Activated T-cell treated with anti-CD3 and anti-CD28 coated beads, Interleukin-2, amount 50 U/mL, for 72 hours (primary cell): ENCODE measurements around the gene FUT2. TPM values are rescaled to one million over a fixed set of nuclear protein-coding genes. Genes with fewer than 3 reads are reported as not detected.
"Not testable (repeated sequence)": the region's sequence is repeated elsewhere in the genome, so short reads cannot be mapped to it uniquely, and the experiment has no call there.

Source experiments
- ATAC-seq, 2 donors: fragments of 150-1000 bp; cut with Tn5 transposase; replicated peaks in 1 of 2; 2 replicates each; pipeline ENCODE4 v1.10.0; 2021; ENCODE audit warnings: moderate library complexity in 2 of 2, mild to moderate bottlenecking in 1 of 2
- DNase-seq, 2 donors: peaks; one replicate each; pipeline ENCODE4 v3.0.0; 2021 to 2022; ENCODE audit warnings: mixed read lengths in 1 of 2
- H3K27ac Mint-ChIP-seq: one replicate; pipeline ENCODE4 v1.8.0; 2022; ENCODE audit warnings: mild to moderate bottlenecking, moderate library complexity, mixed read lengths
- H3K27me3 Mint-ChIP-seq: one replicate; pipeline ENCODE4 v1.8.0; 2022; ENCODE audit warnings: low read depth, mixed read lengths
- H3K36me3 Mint-ChIP-seq, 2 donors: one replicate each; pipeline ENCODE4 v1.8.0; 2022; ENCODE audit warnings: mixed read lengths in 2 of 2, mild to moderate bottlenecking in 1 of 2; ENCODE audit not compliant: insufficient read depth in 2 of 2
- H3K4me1 Mint-ChIP-seq: one replicate; pipeline ENCODE4 v1.8.0; 2022; ENCODE audit warnings: low read depth, mixed read lengths
- H3K4me3 Mint-ChIP-seq, 2 donors: one replicate each; pipeline ENCODE4 v1.8.0; 2022; ENCODE audit warnings: mild to moderate bottlenecking in 2 of 2, mixed read lengths in 2 of 2, moderate library complexity in 2 of 2
- H3K9me3 Mint-ChIP-seq, 2 donors: one replicate each; pipeline ENCODE4 v1.8.0; 2022; ENCODE audit warnings: mixed read lengths in 2 of 2
- total RNA-seq, 2 donors: library from RNA; stranded (reverse); gene quantifications; one replicate each; pipeline ENCODE4 v1.2.3, GENCODE V29; 2022

FUT2 gene
- total RNA-seq, 2 donors from 2014 or later, result not detected

DNA sequence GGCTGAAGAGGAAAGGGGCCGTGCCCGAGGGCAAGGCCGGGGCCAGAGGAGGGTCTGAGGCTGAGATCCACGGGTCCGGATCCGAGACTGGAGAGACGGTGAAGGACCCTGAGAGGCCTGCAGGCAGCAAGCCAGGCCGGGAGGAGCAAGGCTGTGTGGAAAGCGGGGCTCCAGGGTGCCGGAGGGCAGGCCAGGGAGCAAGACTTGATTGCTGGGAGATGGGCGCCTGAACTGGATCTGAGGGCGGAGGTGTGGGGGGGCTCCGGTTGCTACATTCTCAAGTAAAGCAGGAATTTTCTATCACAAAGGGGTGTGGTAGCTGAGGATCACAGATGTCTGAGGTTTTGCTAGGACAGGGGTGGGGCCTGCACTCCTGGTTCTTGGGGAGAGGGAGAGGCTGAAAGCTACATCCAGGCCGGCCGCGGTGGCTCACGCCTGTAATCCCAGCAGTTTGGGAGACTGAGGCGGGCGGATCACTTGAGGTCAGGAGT lies 20.0 kb downstream of the FUT2 start:
- no peak for DNase-seq
- Mint-ChIP-seq H3K27ac (no peak overlapping the region), H3K27me3 (no peaks in the 10 kb centered on the region), H3K4me3 (peak overlapping the region in 1 of 2 donors; percentile 92), H3K36me3 (peaks cover 4 to 8% of the 10 kb centered on the region in 2 donors), H3K9me3 (peaks cover 0 to 1% of the 10 kb centered on the region in 2 donors), H3K4me1 (peaks cover 22% of the 10 kb centered on the region)
- no peak for ATAC-seq

GRCh38 chr19:48716562-48717291 lies 21.0 kb downstream of the FUT2 start:
- no peak overlapping the region for H3K4me3 Mint-ChIP-seq
- peaks cover 2 to 4% of the 10 kb centered on the region in 2 donors for H3K36me3 Mint-ChIP-seq

DNA sequence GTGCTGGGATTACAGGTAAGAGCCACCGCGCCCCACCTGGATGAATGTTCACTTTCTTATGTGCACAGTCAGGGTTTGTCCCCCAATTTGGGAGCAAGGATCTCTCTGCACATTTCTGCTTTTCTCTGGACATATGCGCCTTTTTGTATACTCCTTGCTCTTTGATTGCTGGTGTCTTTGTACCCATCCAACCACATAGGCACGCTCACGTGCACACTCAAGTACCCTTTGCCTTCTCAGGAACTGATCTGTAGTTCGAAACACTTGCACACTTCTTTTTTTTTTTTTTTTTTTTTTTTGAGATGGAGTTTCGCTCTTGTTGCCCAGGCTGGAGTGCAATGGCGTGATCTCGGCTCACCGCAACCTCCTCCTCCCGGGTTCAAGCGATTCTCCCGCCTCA lies 22.3 kb downstream of the FUT2 start:
- not testable (repeated sequence) for H3K36me3 Mint-ChIP-seq, H3K27ac Mint-ChIP-seq, H3K4me3 Mint-ChIP-seq, H3K27me3 Mint-ChIP-seq, ATAC-seq, DNase-seq, H3K9me3 Mint-ChIP-seq
- H3K4me1 Mint-ChIP-seq, result peaks cover 27% of the 10 kb centered on the region

More at GRCh38 chr19:48716562-48717291, 21.0 kb downstream of the FUT2 start:
- H3K27me3 Mint-ChIP-seq, result no peaks in the 10 kb centered on the region
- DNase-seq (no peak), ATAC-seq (no peak)
- peaks cover 30% of the 10 kb centered on the region for H3K4me1 Mint-ChIP-seq
- no peaks in the 10 kb centered on the region for H3K9me3 Mint-ChIP-seq
- no peak overlapping the region for H3K27ac Mint-ChIP-seq

- DNase-seq, result no peak
- Mint-ChIP-seq H3K4me3 (peak overlapping the region in 1 of 2 donors; percentile 52), H3K36me3 (no peaks in the 10 kb centered on the region), H3K27ac (no peak overlapping the region), H3K4me1 (peaks cover 24% of the 10 kb centered on the region), H3K27me3 (no peaks in the 10 kb centered on the region), H3K9me3 (no peaks in the 10 kb centered on the region)
- no peak for ATAC-seq
These were observed 23.0 kb downstream of the FUT2 start for GRCh38 chr19:48718711-48719231.

DNA sequence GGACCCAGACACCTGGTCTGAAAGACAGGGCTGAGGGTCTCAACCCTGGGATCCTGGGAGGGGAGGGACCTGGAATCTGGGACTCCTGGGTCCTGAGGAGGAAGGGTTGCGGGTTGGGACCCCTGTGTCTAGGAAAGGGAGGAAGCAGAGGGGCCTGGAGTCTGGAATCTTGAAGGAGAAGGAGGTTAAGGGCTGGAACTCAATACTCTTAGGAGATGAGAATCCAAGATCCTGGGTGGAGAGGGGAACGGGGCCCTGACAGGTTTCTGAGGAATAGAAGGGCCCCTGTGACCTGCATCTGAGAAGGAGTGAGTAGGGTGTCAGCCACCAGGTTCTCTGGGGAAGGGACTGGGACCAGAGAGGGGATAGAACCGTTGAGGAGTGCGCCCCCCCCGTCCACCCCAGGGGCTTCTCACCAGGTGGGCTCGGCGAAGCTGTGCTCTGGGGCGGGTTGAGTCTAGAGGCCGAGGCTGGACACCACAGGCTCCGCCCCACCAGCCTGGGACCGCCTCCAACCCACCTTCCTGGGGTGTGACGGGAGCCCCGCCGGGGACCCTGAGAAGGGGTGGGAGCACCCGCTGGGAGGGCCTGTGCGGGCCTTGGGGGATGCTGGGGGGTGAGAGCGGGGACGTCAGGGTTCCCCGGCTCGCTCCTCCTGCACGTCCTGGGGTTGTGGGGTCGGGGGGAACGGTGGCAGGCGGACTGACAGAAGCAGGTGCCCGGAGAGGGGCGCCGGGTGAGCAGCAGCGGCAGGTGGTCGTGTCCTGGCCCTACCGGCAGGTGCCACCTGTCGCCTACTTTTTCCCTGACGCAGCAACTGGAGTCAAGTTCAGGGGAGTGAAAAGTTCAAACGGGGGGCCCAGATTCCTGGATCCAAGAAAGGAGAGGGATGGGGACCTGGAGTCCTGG lies 23.7 kb downstream of the FUT2 start, which contains the start of gene MAMSTR:
Gene MAMSTR (minus strand): TSS at position 463 of the 909 bp plus-strand sequence. CDS start 694 bp downstream, outside the sequence.
- DNase-seq (no peak), ATAC-seq (no peak)
- Mint-ChIP-seq H3K27me3 (no peaks in the 10 kb centered on the region), H3K36me3 (no peaks in the 10 kb centered on the region), H3K27ac (peak within 1 kb of the TSS; percentile 95), H3K9me3 (no peaks in the 10 kb centered on the region), H3K4me3 (peak within 1 kb of the TSS; percentile 98), H3K4me1 (peaks cover 23% of the 10 kb centered on the region)

DNA sequence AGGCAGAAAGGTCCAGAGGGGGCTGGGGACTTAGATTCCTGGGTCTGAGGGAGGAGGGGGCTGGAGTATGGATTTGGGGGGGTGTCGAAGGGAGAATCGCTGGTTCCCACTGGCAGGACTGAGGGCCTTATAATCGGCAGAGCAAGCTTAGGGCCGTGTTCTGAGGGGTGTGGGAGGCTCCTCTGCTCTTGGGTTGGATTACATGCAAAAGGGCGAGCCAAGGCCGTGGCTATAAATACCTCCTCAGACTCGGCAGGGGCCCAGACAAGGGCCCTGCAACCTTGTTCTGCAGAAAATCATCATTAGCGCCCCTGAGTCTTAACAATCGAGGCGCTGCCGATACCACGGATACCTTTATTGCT lies 24.5 kb downstream of the FUT2 start:
- Mint-ChIP-seq H3K4me3 (peak overlapping the region; percentile 98), H3K27me3 (no peaks in the 10 kb centered on the region), H3K9me3 (peaks cover 4% of the 10 kb centered on the region in 2 donors), H3K36me3 (peaks cover 4% of the 10 kb centered on the region in 2 donors), H3K4me1 (peaks cover 23% of the 10 kb centered on the region), H3K27ac (peak overlapping the region; percentile 95)
- DNase-seq, result no peak
- ATAC-seq, result no peak

DNA sequence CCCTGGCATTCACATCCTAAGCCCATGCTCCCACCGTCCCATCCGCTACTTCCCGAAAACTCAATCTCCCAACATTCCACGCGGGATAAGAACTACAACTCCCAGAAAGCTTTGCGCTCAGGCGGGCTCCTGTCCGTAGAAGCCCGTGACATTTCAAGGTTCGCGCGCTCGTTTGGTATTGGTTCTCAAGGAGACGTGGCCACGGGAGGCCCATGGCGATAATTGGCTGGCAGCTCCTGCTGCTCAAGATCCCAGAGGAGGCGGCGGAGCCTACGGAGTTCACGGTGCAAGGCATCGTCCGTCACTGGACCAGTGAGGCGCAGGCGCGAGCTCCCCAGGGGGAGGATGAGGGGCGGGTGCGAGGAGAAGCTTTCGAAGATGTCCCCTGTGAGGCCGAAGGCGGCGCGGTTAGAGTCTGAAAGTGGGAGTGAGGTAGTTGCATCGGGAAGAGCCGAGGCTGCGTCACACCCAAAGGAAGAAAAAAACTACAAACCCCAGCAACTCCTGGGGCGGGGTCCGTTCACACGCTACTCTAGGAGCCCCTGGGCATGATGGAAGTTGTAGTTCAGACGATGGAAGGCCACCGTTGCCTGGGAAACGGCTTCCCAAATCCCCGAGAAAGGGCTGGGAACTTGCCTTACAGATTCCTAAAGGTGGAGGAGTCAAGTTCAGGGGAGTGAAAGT lies 25.0 kb downstream of the FUT2 start:
- Mint-ChIP-seq H3K27ac (peak overlapping the region; percentile 95), H3K4me1 (peaks cover 26% of the 10 kb centered on the region), H3K9me3 (peaks cover 4 to 7% of the 10 kb centered on the region in 2 donors), H3K4me3 (peak overlapping the region; percentile 98), H3K27me3 (no peaks in the 10 kb centered on the region), H3K36me3 (peaks cover 7 to 8% of the 10 kb centered on the region in 2 donors)
- DNase-seq (peak; percentile 91 to 95), ATAC-seq (peak; percentile 95)

- Mint-ChIP-seq H3K27ac (no peak overlapping the region), H3K9me3 (peaks cover 6 to 11% of the 10 kb centered on the region in 2 donors), H3K27me3 (no peaks in the 10 kb centered on the region), H3K36me3 (peaks cover 12 to 14% of the 10 kb centered on the region in 2 donors), H3K4me3 (peak overlapping the region in 1 of 2 donors; percentile 98), H3K4me1 (peaks cover 39% of the 10 kb centered on the region)
- DNase-seq (no peak), ATAC-seq (no peak)
These were observed 26.5 kb downstream of the FUT2 start for GRCh38 chr19:48722196-48722708.

GRCh38 chr19:48724796-48725753 lies 29.3 kb downstream of the FUT2 start:
- H3K4me1 Mint-ChIP-seq, result peaks cover 39% of the 10 kb centered on the region
- DNase-seq (peak; percentile 31 to 40), ATAC-seq (peak; percentile 33 to 47)
- peak overlapping the region; percentile 59 to 68 for H3K4me3 Mint-ChIP-seq
- peak overlapping the region; percentile 84 for H3K27ac Mint-ChIP-seq
- peaks cover 7 to 11% of the 10 kb centered on the region in 2 donors for H3K9me3 Mint-ChIP-seq
- H3K27me3 Mint-ChIP-seq, result no peaks in the 10 kb centered on the region
- peaks cover 15 to 20% of the 10 kb centered on the region in 2 donors for H3K36me3 Mint-ChIP-seq

DNA sequence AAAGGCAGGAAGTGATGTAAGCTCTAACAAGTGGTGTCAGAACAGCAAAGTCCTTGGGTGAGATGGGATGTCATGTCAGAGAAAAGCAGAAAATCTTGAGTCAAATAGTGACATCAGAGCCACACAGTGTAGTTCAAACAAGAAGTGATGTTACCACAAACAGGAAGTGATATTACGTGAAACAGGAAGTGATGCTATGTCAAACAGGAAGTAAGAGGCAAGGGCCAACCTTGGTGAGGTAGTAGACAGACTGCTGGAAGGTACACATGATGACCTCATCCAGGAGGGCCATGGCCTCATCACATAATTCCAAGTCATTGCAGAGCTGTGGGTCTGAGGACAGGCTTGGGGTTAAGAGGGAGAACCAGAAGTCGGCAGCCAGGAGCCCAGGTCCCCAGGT lies 30.8 kb downstream of the FUT2 start:
- H3K27ac Mint-ChIP-seq, result no peak overlapping the region
- H3K36me3 Mint-ChIP-seq, result peaks cover 15 to 20% of the 10 kb centered on the region in 2 donors
- peaks cover 9 to 11% of the 10 kb centered on the region in 2 donors for H3K9me3 Mint-ChIP-seq
- no peak overlapping the region for H3K4me3 Mint-ChIP-seq
- peaks cover 26% of the 10 kb centered on the region for H3K4me1 Mint-ChIP-seq
- H3K27me3 Mint-ChIP-seq, result no peaks in the 10 kb centered on the region
- no peak for DNase-seq
- peak in 1 of 2 donors; percentile 63 for ATAC-seq

GRCh38 chr19:48728911-48729664 lies 33.3 kb downstream of the FUT2 start:
- H3K27me3 Mint-ChIP-seq, result no peaks in the 10 kb centered on the region
- H3K27ac Mint-ChIP-seq, result no peak overlapping the region
- peaks cover 9 to 11% of the 10 kb centered on the region in 2 donors for H3K9me3 Mint-ChIP-seq
- H3K4me1 Mint-ChIP-seq, result peaks cover 26% of the 10 kb centered on the region
- no peak for ATAC-seq
- H3K36me3 Mint-ChIP-seq, result peaks cover 15 to 20% of the 10 kb centered on the region in 2 donors
- H3K4me3 Mint-ChIP-seq, result no peak overlapping the region
- no peak for DNase-seq
